PFSK-1 (cell line): ENCODE results near the gene LGSN.

Experiments used
- POLR2AphosphoS5 ChIP-seq: IDR thresholded peaks from 2 replicates; pipeline ENCODE4 v1.6.1; 2012; ENCODE audit warnings: low read depth, mild to moderate bottlenecking, control low read depth, low read length, moderate library complexity
- TAF1 ChIP-seq: IDR thresholded peaks from 2 replicates; pipeline ENCODE4 v1.6.1; 2012; ENCODE audit warnings: low read length, control low read depth, borderline replicate concordance; ENCODE audit not compliant: insufficient read depth

DNA sequence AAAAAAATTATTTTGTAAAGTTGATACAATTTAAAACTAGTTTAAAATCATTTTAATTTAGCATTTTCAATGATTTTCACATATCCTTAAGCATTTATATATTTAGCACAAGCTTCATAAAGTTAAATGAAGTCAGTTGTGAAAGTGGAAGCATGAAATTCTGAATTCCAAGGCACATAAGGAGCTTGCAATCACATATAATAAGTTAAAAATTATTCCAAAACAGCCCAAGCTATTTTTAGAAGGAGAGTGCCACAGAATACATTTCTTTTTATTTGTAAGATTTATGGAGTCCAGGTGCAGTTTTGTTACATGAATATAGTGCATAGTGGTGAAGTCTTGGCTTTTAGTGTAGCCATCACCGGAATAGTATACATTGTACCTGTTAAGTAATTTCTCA lies 3.2 kb upstream of the LGSN start:
- no peak for TF ChIP-seq POLR2AphosphoS5
- TF ChIP-seq TAF1, result no peak
